GM19351 (cell line): ENCODE measurements around the gene DRAXIN.

Source experiments
- ATAC-seq: cut with Tn5 transposase; IDR thresholded peaks from one replicate; pipeline ENCODE4 v1.9.1; 2021; ENCODE audit warnings: mild to moderate bottlenecking, moderate library complexity; ENCODE audit not compliant: unreplicated experiment

Gene DRAXIN

GRCh38 chr1:11654939-11655808 is 36.3 kb upstream of the DRAXIN start:
- ATAC-seq = peak; percentile 40

GRCh38 chr1:11657654-11658053 is 33.9 kb upstream of the DRAXIN start:
- ATAC-seq = no peak

GRCh38 chr1:11658542-11658941 is 33.0 kb upstream of the DRAXIN start:
- no peak for ATAC-seq

GRCh38 chr1:11659748-11660147 is 31.8 kb upstream of the DRAXIN start:
- ATAC-seq = no peak

GRCh38 chr1:11661103-11661502 is 30.4 kb upstream of the DRAXIN start:
- no peak for ATAC-seq

GRCh38 chr1:11664336-11665065 is 27.0 kb upstream of the DRAXIN start:
- ATAC-seq = peak; percentile 43

- ATAC-seq = no peak
Measured at GRCh38 chr1:11668516-11668915, 23.0 kb upstream of the DRAXIN start.

GRCh38 chr1:11670747-11671146 is 20.8 kb upstream of the DRAXIN start:
- ATAC-seq = no peak

- no peak for ATAC-seq
Measured at GRCh38 chr1:11671205-11671543, 20.3 kb upstream of the DRAXIN start.

- ATAC-seq = no peak
Measured at GRCh38 chr1:11671544-11672286, 19.8 kb upstream of the DRAXIN start.

- no peak for ATAC-seq
Measured at GRCh38 chr1:11673089-11673769, 18.3 kb upstream of the DRAXIN start.

GRCh38 chr1:11674488-11674887 is 17.0 kb upstream of the DRAXIN start:
- no peak for ATAC-seq

GRCh38 chr1:11675325-11675724 is 16.2 kb upstream of the DRAXIN start:
- no peak for ATAC-seq

- ATAC-seq = no peak
Measured at GRCh38 chr1:11676386-11677103, 15.0 kb upstream of the DRAXIN start.

GRCh38 chr1:11678442-11678841 is 13.1 kb upstream of the DRAXIN start:
- no peak for ATAC-seq

- ATAC-seq = peak; percentile 27
Measured at GRCh38 chr1:11680270-11681070, 11.0 kb upstream of the DRAXIN start.

GRCh38 chr1:11681071-11681771 is 10.3 kb upstream of the DRAXIN start, which contains the start of gene MAD2L2:
TSS of gene MAD2L2 (minus strand) at chr1:11681148. CDS start at chr1:11680601, 547 bp downstream.
- peak; percentile 82 for ATAC-seq

- no peak for ATAC-seq
Measured at GRCh38 chr1:11682287-11682771, 9.2 kb upstream of the DRAXIN start.

GRCh38 chr1:11682799-11683198 is 8.7 kb upstream of the DRAXIN start:
- ATAC-seq = no peak
